A673 (cell line): Measurements from ENCODE around the gene CBLB.

Experiments used
- EZH2 ChIP-seq: fragments of 200-600 bp; sonication (generic); IDR thresholded peaks from 2 replicates; pipeline ENCODE4 v1.6.1; 2017; ENCODE audit warnings: borderline replicate concordance, low read depth, mild to moderate bottlenecking, mixed read lengths, antibody characterized with exemption, low read length; ENCODE audit not compliant: poor library complexity, severe bottlenecking
- TF ChIP-seq, protein P1 (sequence below): fragments of 300-800, 200-600 bp; sonication (generic); conservative IDR thresholded peaks from 2 replicates; pipeline ENCODE4 v1.5.1; 2017; ENCODE audit warnings: low read depth, mild to moderate bottlenecking, antibody characterized with exemption, low read length, moderate library complexity, mixed read lengths

DNA sequence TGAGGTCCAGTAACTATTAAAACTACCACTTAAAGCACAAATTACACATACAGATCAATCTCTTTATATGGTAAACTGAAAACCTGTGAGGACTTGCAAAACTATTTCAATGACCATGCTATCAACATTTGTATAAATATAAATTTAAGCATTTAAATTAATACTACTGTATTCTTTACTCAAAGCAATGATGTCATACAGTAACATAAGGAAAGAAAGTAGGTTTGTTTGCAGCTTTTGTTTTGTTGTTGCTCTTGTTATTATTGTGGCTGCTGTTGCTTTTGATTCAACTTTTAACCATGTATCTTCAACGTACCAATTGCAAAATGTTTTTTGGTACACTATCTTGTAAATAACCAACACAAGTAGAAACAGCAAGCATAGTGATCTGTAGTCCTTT lies 22.0 kb downstream of the CBLB start:
- TF ChIP-seq, protein P1, sequence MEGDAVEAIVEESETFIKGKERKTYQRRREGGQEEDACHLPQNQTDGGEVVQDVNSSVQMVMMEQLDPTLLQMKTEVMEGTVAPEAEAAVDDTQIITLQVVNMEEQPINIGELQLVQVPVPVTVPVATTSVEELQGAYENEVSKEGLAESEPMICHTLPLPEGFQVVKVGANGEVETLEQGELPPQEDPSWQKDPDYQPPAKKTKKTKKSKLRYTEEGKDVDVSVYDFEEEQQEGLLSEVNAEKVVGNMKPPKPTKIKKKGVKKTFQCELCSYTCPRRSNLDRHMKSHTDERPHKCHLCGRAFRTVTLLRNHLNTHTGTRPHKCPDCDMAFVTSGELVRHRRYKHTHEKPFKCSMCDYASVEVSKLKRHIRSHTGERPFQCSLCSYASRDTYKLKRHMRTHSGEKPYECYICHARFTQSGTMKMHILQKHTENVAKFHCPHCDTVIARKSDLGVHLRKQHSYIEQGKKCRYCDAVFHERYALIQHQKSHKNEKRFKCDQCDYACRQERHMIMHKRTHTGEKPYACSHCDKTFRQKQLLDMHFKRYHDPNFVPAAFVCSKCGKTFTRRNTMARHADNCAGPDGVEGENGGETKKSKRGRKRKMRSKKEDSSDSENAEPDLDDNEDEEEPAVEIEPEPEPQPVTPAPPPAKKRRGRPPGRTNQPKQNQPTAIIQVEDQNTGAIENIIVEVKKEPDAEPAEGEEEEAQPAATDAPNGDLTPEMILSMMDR, result no peak
- no peak for TF ChIP-seq EZH2
